ENCODE measurements around the gene TUBG1. TPM values are rescaled to one million over a fixed set of nuclear protein-coding genes. Genes with fewer than 3 reads are reported as not detected.

The TUBG1 gene
- polyA plus RNA-seq, 1 of the 3 experiments (the other 2 are of a cell fraction), result 145 TPM

DNA sequence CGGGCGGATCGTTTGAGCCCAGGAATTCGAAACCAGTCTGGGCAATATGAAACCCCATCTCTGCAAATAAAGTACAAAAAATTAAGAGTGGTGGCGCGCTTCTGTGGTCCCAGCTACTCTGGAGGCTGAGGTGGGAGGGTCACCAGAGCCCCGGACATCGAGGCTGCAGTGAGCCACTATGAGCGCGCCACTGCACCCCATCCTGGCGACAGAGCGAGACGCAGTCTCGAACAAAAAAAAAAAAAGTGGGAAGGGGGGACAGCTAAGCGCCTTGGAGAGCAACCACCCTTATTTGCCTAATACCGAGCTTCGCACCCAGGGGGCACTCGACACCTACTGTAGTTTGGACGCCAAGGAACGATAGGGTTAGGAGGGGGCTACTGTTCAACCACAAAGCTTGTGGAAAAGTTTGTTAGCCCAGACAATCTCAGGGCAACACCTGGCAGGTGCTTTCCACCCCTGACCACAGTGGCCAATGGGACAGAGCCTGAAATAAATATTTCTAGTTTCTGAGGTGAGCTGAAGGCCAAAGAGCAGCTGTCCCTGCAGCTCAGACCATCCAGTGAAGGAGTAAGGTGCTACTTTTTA, 31.1 kb upstream of the TUBG1 start:
- Histone ChIP-seq H3K27me3 (ENCODE audit: insufficient read depth) (no peaks in the 10 kb centered on the region), H3K9ac (peak overlapping the region; percentile 87), H3K4me2 (peak overlapping the region; percentile 95), H3K4me1 (ENCODE audit: control insufficient read depth in 1 of 2, insufficient read depth in 2 of 2, low read depth in 1 of 2, low read length in 1 of 2) (peaks cover 7 to 8% of the 10 kb centered on the region in 2 experiments; a peak in 2 of 4 replicates), H2AFZ (ENCODE audit: low read depth) (peak overlapping the region; percentile 61; the same call in 1 of the 2 replicates), H4K20me1 (ENCODE audit: insufficient read depth) (no peaks in the 10 kb centered on the region), H3K9me3 (no peaks in the 10 kb centered on the region), H3K4me3 (ENCODE audit: low read depth in 2 of 2, low read length in 1 of 2) (peak overlapping the region; percentile 77 to 91), H3K27ac (ENCODE audit: low read depth in 2 of 2, low read length in 1 of 2) (peak overlapping the region; percentile 80 to 89), H3F3A (replicated peaks; ENCODE audit: insufficient read depth) (peaks cover 36% of the 10 kb centered on the region), H3K9me2 (no peaks in the 10 kb centered on the region), H3K79me2 (ENCODE audit: insufficient read depth) (peaks cover 53% of the 10 kb centered on the region), H3K36me3 (replicated peaks in 1 of 2; ENCODE audit: control insufficient read depth in 1 of 2, insufficient read depth in 2 of 2, low read length in 1 of 2) (peaks cover 33 to 42% of the 10 kb centered on the region in 2 experiments)
- peak; percentile 91 for DNase-seq
- POLR2A ChIA-PET, result interaction anchor here (0.6 to 3.1 kb wide), 14 partner anchors 9 to 246 kb away, joined by 3 to 63 read pairs (median 5); partner anchors contain the start of genes BECN1, CNTNAP1, PLEKHH3 and TUBG2
- TF ChIP-seq RAD21 (IDR thresholded peaks at IDR 0.05; ENCODE audit: low read length) (peak; percentile 86), SMC3 (IDR thresholded peaks at IDR 0.05; ENCODE audit: low read depth, low read length) (peak; percentile 71), RCOR1 (IDR thresholded peaks at IDR 0.05; ENCODE audit: low read length) (0 out of 2 replicates have a peak, but pooled peaks have one; percentile 24), EP300 (IDR thresholded peaks at IDR 0.05; ENCODE audit: borderline replicate concordance in 1 of 2, low read depth in 1 of 2, low read length in 1 of 2) (no peak), SIN3A (IDR thresholded peaks at IDR 0.05; ENCODE audit: borderline replicate concordance, low read depth, low read length) (0 out of 2 replicates have a peak, but pooled peaks have one; percentile 30)
- TF ChIP-seq, protein P1, sequence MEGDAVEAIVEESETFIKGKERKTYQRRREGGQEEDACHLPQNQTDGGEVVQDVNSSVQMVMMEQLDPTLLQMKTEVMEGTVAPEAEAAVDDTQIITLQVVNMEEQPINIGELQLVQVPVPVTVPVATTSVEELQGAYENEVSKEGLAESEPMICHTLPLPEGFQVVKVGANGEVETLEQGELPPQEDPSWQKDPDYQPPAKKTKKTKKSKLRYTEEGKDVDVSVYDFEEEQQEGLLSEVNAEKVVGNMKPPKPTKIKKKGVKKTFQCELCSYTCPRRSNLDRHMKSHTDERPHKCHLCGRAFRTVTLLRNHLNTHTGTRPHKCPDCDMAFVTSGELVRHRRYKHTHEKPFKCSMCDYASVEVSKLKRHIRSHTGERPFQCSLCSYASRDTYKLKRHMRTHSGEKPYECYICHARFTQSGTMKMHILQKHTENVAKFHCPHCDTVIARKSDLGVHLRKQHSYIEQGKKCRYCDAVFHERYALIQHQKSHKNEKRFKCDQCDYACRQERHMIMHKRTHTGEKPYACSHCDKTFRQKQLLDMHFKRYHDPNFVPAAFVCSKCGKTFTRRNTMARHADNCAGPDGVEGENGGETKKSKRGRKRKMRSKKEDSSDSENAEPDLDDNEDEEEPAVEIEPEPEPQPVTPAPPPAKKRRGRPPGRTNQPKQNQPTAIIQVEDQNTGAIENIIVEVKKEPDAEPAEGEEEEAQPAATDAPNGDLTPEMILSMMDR (IDR thresholded peaks at IDR 0.05), result peak; percentile 79
- 5% methylated on average over 19 of the region's 20 CpGs for WGBS (ENCODE audit: low lambda C conversion rate)
- CTCF ChIA-PET, result interaction anchor here (0.7 to 8.3 kb wide), 63 partner anchors 10 to 1512 kb away, joined by 3 to 221 read pairs (median 5); partner anchors contain the start of genes CCR10, CNTD1, CNTNAP1 and COA3

DNA sequence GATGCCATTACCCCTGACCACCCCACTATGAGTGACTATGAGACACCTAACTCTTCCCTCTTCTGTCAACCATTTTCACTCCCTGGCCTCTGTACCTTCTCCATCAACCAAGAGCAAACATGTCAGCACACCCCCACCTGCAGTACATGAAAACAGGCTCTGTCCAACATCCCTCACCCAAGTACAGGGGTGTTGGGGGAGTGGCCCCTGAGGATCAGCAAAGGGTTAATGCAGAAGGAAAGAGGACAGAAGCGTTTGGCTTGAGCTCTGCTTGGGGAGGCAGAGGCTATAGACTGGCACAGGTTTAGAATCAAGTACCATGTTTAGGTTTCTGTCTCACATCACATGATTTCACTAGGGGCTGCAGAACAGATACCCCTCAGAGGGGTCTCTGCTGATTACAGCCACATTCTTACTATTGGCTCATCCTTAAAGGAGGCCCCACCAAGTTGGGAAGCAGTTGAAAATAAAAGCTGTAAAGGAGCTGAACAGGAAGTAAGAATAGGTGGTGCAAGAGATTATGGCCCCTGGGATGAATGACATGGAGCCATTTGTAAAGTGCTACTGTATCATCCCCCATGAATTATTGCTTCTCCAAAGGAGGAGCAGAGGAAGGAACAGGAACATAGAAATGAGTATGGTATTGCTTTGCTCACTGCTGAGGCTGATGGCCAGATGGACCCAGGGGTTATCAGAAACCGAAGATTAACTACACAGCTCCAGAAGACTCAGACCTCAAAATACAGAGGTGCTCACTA, 29.5 kb upstream of the TUBG1 start:
- Histone ChIP-seq H3K9ac (no peak overlapping the region), H3K9me3 (no peaks in the 10 kb centered on the region), H3K79me2 (ENCODE audit: insufficient read depth) (peaks cover 45% of the 10 kb centered on the region), H3K9me2 (no peaks in the 10 kb centered on the region), H2AFZ (ENCODE audit: low read depth) (no peak overlapping the region), H3K4me3 (ENCODE audit: low read depth in 2 of 2, low read length in 1 of 2) (no peak overlapping the region), H3K36me3 (replicated peaks in 1 of 2; ENCODE audit: control insufficient read depth in 1 of 2, insufficient read depth in 2 of 2, low read length in 1 of 2) (peaks cover 21 to 34% of the 10 kb centered on the region in 2 experiments), H3K27ac (ENCODE audit: low read depth in 2 of 2, low read length in 1 of 2) (no peak overlapping the region; a peak in 1 of 4 replicates), H3K4me2 (no peak overlapping the region), H3K4me1 (ENCODE audit: control insufficient read depth in 1 of 2, insufficient read depth in 2 of 2, low read depth in 1 of 2, low read length in 1 of 2) (peaks cover 7 to 8% of the 10 kb centered on the region in 2 experiments; a peak in 2 of 4 replicates), H4K20me1 (ENCODE audit: insufficient read depth) (no peaks in the 10 kb centered on the region), H3K27me3 (ENCODE audit: insufficient read depth) (no peaks in the 10 kb centered on the region), H3F3A (replicated peaks; ENCODE audit: insufficient read depth) (peaks cover 36% of the 10 kb centered on the region)
- CTCF ChIA-PET, result interaction anchor here (1.2 to 8.3 kb wide), 8 partner anchors 8 to 183 kb away, joined by 4 to 221 read pairs (median 34); partner anchors contain the start of genes CCR10, MLX, PLEKHH3 and TUBG2
- 70% methylated on average over 2 of the region's 2 CpGs for WGBS (ENCODE audit: low lambda C conversion rate)
- DNase-seq, result no peak
- POLR2A ChIA-PET, result interaction anchor here (1.0 to 3.0 kb wide), 3 partner anchors 14 to 103 kb away, joined by 3 to 16 read pairs (median 4); partner anchors contain the start of gene CNTNAP1
- no peak for TF ChIP-seq ELF1 (IDR thresholded peaks at IDR 0.05)
- no peak for TF ChIP-seq FOSL2 (IDR thresholded peaks at IDR 0.05; ENCODE audit: borderline replicate concordance, low read depth)
- no peak for TF ChIP-seq SIN3A (IDR thresholded peaks at IDR 0.05; ENCODE audit: borderline replicate concordance, low read depth, low read length)
- no peak for TF ChIP-seq RXRA (IDR thresholded peaks at IDR 0.05; ENCODE audit: borderline replicate concordance, low read depth)
- no peak for TF ChIP-seq RCOR1 (IDR thresholded peaks at IDR 0.05; ENCODE audit: low read length)
- TF ChIP-seq GABPA (IDR thresholded peaks at IDR 0.05; ENCODE audit: low read depth), result no peak
- no peak for TF ChIP-seq EP300 (IDR thresholded peaks at IDR 0.05; ENCODE audit: borderline replicate concordance in 1 of 2, low read depth in 1 of 2, low read length in 1 of 2)
- TF ChIP-seq SMC3 (IDR thresholded peaks at IDR 0.05; ENCODE audit: low read depth, low read length), result no peak
- TF ChIP-seq TAF1 (IDR thresholded peaks at IDR 0.05; ENCODE audit: borderline replicate concordance, low read depth, low read length), result no peak
- TF ChIP-seq FOXM1 (IDR thresholded peaks at IDR 0.05; ENCODE audit: low read depth), result no peak

All from SK-N-SH (cell line).